IMR-90 (cell line): ENCODE data around the gene SOX6. TPM values are rescaled to one million over a fixed set of nuclear protein-coding genes. Genes with fewer than 3 reads are reported as not detected.

Experiments
- ATAC-seq: fragments of 200-7000 bp; cut with Tn5 transposase; 2 replicates; pipeline ENCODE4 v1.9.1; 2020; ENCODE audit warnings: low read depth, mild to moderate bottlenecking, moderate library complexity
- BruUV-seq: library from RNA; stranded (reverse); fragments of 400-500 nt; replicated peaks from 2 replicates; lab custom pipeline; 2021; lab: Mats Ljungman, UMichigan
- CTCF ChIA-PET: fragments of 300-600 bp; formaldehyde crosslinking; extraction: SDS; loops from one replicate; lab custom pipeline; 2021; ENCODE audit warnings: antibody characterized with exemption; lab: Yijun Ruan, JAX
- POLR2A ChIA-PET: fragments of 300-600 bp; sonication (Branson Sonifier 250); formaldehyde crosslinking; loops from one replicate; lab custom pipeline; 2022; ENCODE audit warnings: antibody characterized with exemption; ENCODE audit not compliant: unreplicated experiment; lab: Charles Lee
- DNase-seq: peaks from one replicate; pipeline ENCODE4 v3.0.0; 2013
- H2AFZ ChIP-seq: replicated peaks from 2 replicates; pipeline ENCODE3; 2013; ENCODE audit warnings: low read length, mild to moderate bottlenecking; ENCODE audit not compliant: poor library complexity
- H2AK5ac ChIP-seq: 2 replicates; pipeline ENCODE4 v1.6.1; 2013; ENCODE audit warnings: low read depth, low read length, inconsistent platforms
- H2AK9ac ChIP-seq: replicated peaks from 2 replicates; pipeline ENCODE3; 2013; ENCODE audit warnings: mild to moderate bottlenecking, low read depth, low read length, moderate library complexity; ENCODE audit not compliant: poor library complexity
- H2BK120ac ChIP-seq: 2 replicates; pipeline ENCODE4 v1.6.1; 2013; ENCODE audit warnings: low read depth, low read length, inconsistent platforms
- H2BK15ac ChIP-seq: 3 replicates; pipeline ENCODE4 v1.6.1; 2013; ENCODE audit warnings: low read depth, low read length, inconsistent platforms
- H2BK20ac ChIP-seq: 2 replicates; pipeline ENCODE4 v1.6.1; 2013; ENCODE audit warnings: low read depth, mild to moderate bottlenecking, inconsistent platforms, low read length, moderate library complexity
- H2BK5ac ChIP-seq: 2 replicates; pipeline ENCODE4 v1.6.1; 2013; ENCODE audit warnings: mild to moderate bottlenecking, low read depth, low read length, inconsistent platforms; ENCODE audit not compliant: poor library complexity, severe bottlenecking
- H3K14ac ChIP-seq: replicated peaks from 2 replicates; pipeline ENCODE4 v1.6.1; 2013; ENCODE audit warnings: low read depth, low read length, inconsistent platforms
- H3K18ac ChIP-seq: 2 replicates; pipeline ENCODE4 v1.6.1; 2013; ENCODE audit warnings: low read depth, low read length, control low read depth
- H3K23ac ChIP-seq: 2 replicates; pipeline ENCODE4 v1.6.1; 2013; ENCODE audit warnings: low read depth, low read length, inconsistent platforms
- H3K27ac ChIP-seq: 2 replicates; pipeline ENCODE4 v1.5.1; 2013; ENCODE audit warnings: mild to moderate bottlenecking, control low read depth, low read length; ENCODE audit not compliant: insufficient read depth
- H3K27me3 ChIP-seq: 2 replicates; pipeline ENCODE4 v1.6.1; 2013; ENCODE audit warnings: low read length; ENCODE audit not compliant: control insufficient read depth, insufficient read depth
- H3K36me3 ChIP-seq: 2 replicates; pipeline ENCODE4 v1.6.1; 2013; ENCODE audit warnings: low read length, mixed read lengths; ENCODE audit not compliant: control insufficient read depth, insufficient read depth
- H3K4ac ChIP-seq: 2 replicates; pipeline ENCODE4 v1.6.1; 2013; ENCODE audit warnings: low read depth, low read length, inconsistent platforms
- H3K4me1 ChIP-seq: 2 replicates; pipeline ENCODE4 v1.6.1; 2013; ENCODE audit warnings: low read length, mixed read lengths; ENCODE audit not compliant: control insufficient read depth, insufficient read depth
- H3K4me2 ChIP-seq: 2 replicates; pipeline ENCODE4 v1.6.1; 2013; ENCODE audit warnings: low read depth, mild to moderate bottlenecking, control low read depth, low read length, moderate library complexity
- H3K4me3 ChIP-seq: 2 replicates; pipeline ENCODE4 v1.5.1; 2013; ENCODE audit warnings: low read depth, mild to moderate bottlenecking, control low read depth, low read length, moderate library complexity; ENCODE audit not compliant: insufficient read depth
- H3K56ac ChIP-seq: 2 replicates; pipeline ENCODE4 v1.6.1; 2013; ENCODE audit warnings: low read length, inconsistent platforms; ENCODE audit not compliant: insufficient read depth; ENCODE audit errors: extremely low read depth
- H3K79me1 ChIP-seq, 2 experiments: 2 replicates each; pipeline ENCODE4 v1.6.1; 2013; ENCODE audit warnings: low read length in 2 of 2, inconsistent platforms in 1 of 2, low read depth in 1 of 2
- H3K9ac ChIP-seq: 2 replicates; pipeline ENCODE4 v1.6.1; 2013; ENCODE audit warnings: low read depth, low read length, control low read depth
- H3K9me1 ChIP-seq: 2 replicates; pipeline ENCODE4 v1.6.1; 2013; ENCODE audit warnings: low read length, inconsistent platforms; ENCODE audit not compliant: insufficient read depth
- H3K9me3 ChIP-seq: 2 replicates; pipeline ENCODE4 v1.6.1; 2013; ENCODE audit warnings: low read length; ENCODE audit not compliant: control insufficient read depth, insufficient read depth
- H4K20me1 ChIP-seq: 2 replicates; pipeline ENCODE4 v1.6.1; 2013; ENCODE audit warnings: low read length, inconsistent platforms; ENCODE audit not compliant: insufficient read depth
- H4K5ac ChIP-seq: 2 replicates; pipeline ENCODE4 v1.6.1; 2013; ENCODE audit warnings: mild to moderate bottlenecking, low read depth, low read length, control low read depth
- H4K8ac ChIP-seq, 2 experiments: 2 replicates each; pipeline ENCODE4 v1.6.1; 2013; ENCODE audit warnings: low read depth in 2 of 2, low read length in 2 of 2, control low read depth in 1 of 2, inconsistent platforms in 1 of 2
- H4K91ac ChIP-seq: 2 replicates; pipeline ENCODE4 v1.6.1; 2013; ENCODE audit warnings: low read depth, low read length, inconsistent platforms; ENCODE audit not compliant: insufficient read depth
- CEBPB ChIP-seq: IDR thresholded peaks from 2 replicates; pipeline ENCODE4 v1.6.1; 2012; ENCODE audit warnings: low read depth, low read length, improper control_type of control experiment
- FOS ChIP-seq: fragments of 150-350 bp; IDR thresholded peaks from 2 replicates; pipeline ENCODE4 v1.6.1; 2016; ENCODE audit warnings: low read depth, low read length
- WGBS, 2 experiments: methylation state at CpG; one replicate each; pipeline versions ENCODE4 v1.1.5 to v1.1.7; 2013; ENCODE audit warnings: missing lambda C conversion rate in 2 of 2; ENCODE audit not compliant: insufficient read length in 1 of 2; ENCODE audit errors: extremely low coverage in 2 of 2; 5-methylcytosine and 5-hydroxymethylcytosine counted together
- dilution Hi-C: fragments of 300-500 bp; cut with HindIII; formaldehyde crosslinking; loops from one replicate; pipeline ENCODE4 v1.14.3; 2018; ENCODE audit warnings: low sequenced_read_pairs; ENCODE audit not compliant: unreplicated experiment
- in situ Hi-C: fragments of 300-500 bp; cut with MboI; formaldehyde crosslinking; loops from 3 replicates; pipeline ENCODE4 v1.14.3; 2019; ENCODE audit warnings: low sequenced_read_pairs, inconsistent platforms, mixed read lengths
- intact Hi-C: fragments of 100-400 bp; cut with micrococcal nuclease; formaldehyde crosslinking; loops from 2 replicates; pipeline ENCODE4 v1.10.0; 2022
- polyA plus RNA-seq, 3 experiments: library from polyadenylated mRNA; depleted of rRNA; stranded (reverse); fragments of >200 nt; gene quantifications; 2 replicates each; pipeline ENCODE4 v1.2.3, GENCODE V29; 2012; ENCODE audit warnings: low replicate concordance in 1 of 3
- total RNA-seq: library from RNA; depleted of rRNA; stranded (reverse); fragments of >200 nt; gene quantifications from 2 replicates; pipeline ENCODE4 v1.2.3, GENCODE V29; 2012

SOX6 gene
- total and polyA plus RNA-seq, 2 of the 4 experiments (the other 2 are of a cell fraction): 1.7 to 7.7 TPM

GRCh38 chr11:15967966-15968365 is 388.4 kb downstream of the SOX6 start:
- intact Hi-C loops: no loop called here
- no peaks in the 10 kb centered on the region; a peak in 1 of 4 replicates for H3K79me1 ChIP-seq
- in situ Hi-C loops: no loop called here
- POLR2A ChIA-PET: no interaction called here
- H3K18ac ChIP-seq: peak overlapping the region; percentile 90
- WGBS, 2 experiments: no CpG with 5 or more reads among the region's 2 CpGs
- TF ChIP-seq CEBPB (peak; percentile 76), FOS (no peak)
- CTCF ChIA-PET: no interaction called here
- H3K36me3 ChIP-seq: peaks cover 2% of the 10 kb centered on the region; the same call in 1 of the 2 replicates
- no peak overlapping the region for H2AK5ac ChIP-seq
- H3K9me3 ChIP-seq: no peaks in the 10 kb centered on the region
- peak overlapping the region; percentile 50 to 73 for H4K8ac ChIP-seq
- no peak overlapping the region for H3K4me2 ChIP-seq
- dilution Hi-C loops: no loop called here
- H3K9me1 ChIP-seq: peaks cover 5% of the 10 kb centered on the region; the same call in 1 of the 2 replicates
- H4K20me1 ChIP-seq: no peaks in the 10 kb centered on the region
- peak overlapping the region; percentile 87; the same call in 1 of the 2 replicates for H3K4ac ChIP-seq
- peak overlapping the region; percentile 92 for H2BK5ac ChIP-seq
- H2BK20ac ChIP-seq: peak overlapping the region; percentile 91; the same call in 1 of the 2 replicates
- ATAC-seq (no peak), DNase-seq (peak; percentile 76)
- peak overlapping the region; percentile 95 for H4K5ac ChIP-seq
- H2BK120ac ChIP-seq: peak overlapping the region; percentile 87
- H3K23ac ChIP-seq: peak overlapping the region; percentile 50; the same call in 1 of the 2 replicates
- no peak overlapping the region for H3K56ac ChIP-seq
- H2BK15ac ChIP-seq: no peak overlapping the region; the same call in 2 of the 3 replicates
- H2AFZ ChIP-seq: no peak overlapping the region
- no peak overlapping the region; the same call in 1 of the 2 replicates for H3K14ac ChIP-seq
- peak overlapping the region; percentile 91; the same call in 1 of the 2 replicates for H4K91ac ChIP-seq
- H3K9ac ChIP-seq: no peak overlapping the region; the same call in 1 of the 2 replicates
- H3K27me3 ChIP-seq: no peaks in the 10 kb centered on the region
- H3K27ac ChIP-seq: peak overlapping the region; percentile 71; the same call in 1 of the 2 replicates
- no peak overlapping the region for H3K4me3 ChIP-seq
- BruUV-seq: no TSS peak
- H3K4me1 ChIP-seq: peaks cover 12% of the 10 kb centered on the region
- no peak overlapping the region for H2AK9ac ChIP-seq
